Fibroblast of the conjunctiva (primary cell): ENCODE results near the gene ASB12.

Source experiments
- DNase-seq: peaks from one replicate; pipeline ENCODE4 v3.0.0-alpha.2; 2010; ENCODE audit warnings: low read depth

ASB12 gene

GRCh38 chrX:64186974-64187761 is 43.2 kb downstream of the ASB12 start:
- no peak for DNase-seq

GRCh38 chrX:64184396-64184795 is 46.0 kb downstream of the ASB12 start:
- no peak for DNase-seq

GRCh38 chrX:64182208-64182607 is 48.2 kb downstream of the ASB12 start:
- no peak for DNase-seq

- no peak for DNase-seq
These were observed 53.5 kb downstream of the ASB12 start for GRCh38 chrX:64176876-64177275.
